PC-3 (cell line): Measurements from ENCODE around the gene FMC1.
"Not testable (repeated sequence)": the region's sequence is repeated elsewhere in the genome, so short reads cannot be mapped to it uniquely, and the experiment has no call there.

Source experiments
- CTCF ChIP-seq: fragments of 300-600 bp; sonication (generic); conservative IDR thresholded peaks from 2 replicates; pipeline ENCODE4 v1.5.1; 2017; ENCODE audit warnings: antibody characterized with exemption, low read depth, mild to moderate bottlenecking, low read length
- EZH2 ChIP-seq: fragments of 300-600 bp; sonication (generic); IDR thresholded peaks from one replicate; pipeline ENCODE4 v1.6.1; 2017; ENCODE audit warnings: antibody characterized with exemption, mild to moderate bottlenecking, low read length; ENCODE audit not compliant: unreplicated experiment
- EZH2phosphoT487 ChIP-seq: fragments of 300-600 bp; sonication (generic); IDR thresholded peaks from 2 replicates; pipeline ENCODE4 v1.6.1; 2018; ENCODE audit warnings: mild to moderate bottlenecking, antibody characterized with exemption, low read length, borderline replicate concordance

DNA sequence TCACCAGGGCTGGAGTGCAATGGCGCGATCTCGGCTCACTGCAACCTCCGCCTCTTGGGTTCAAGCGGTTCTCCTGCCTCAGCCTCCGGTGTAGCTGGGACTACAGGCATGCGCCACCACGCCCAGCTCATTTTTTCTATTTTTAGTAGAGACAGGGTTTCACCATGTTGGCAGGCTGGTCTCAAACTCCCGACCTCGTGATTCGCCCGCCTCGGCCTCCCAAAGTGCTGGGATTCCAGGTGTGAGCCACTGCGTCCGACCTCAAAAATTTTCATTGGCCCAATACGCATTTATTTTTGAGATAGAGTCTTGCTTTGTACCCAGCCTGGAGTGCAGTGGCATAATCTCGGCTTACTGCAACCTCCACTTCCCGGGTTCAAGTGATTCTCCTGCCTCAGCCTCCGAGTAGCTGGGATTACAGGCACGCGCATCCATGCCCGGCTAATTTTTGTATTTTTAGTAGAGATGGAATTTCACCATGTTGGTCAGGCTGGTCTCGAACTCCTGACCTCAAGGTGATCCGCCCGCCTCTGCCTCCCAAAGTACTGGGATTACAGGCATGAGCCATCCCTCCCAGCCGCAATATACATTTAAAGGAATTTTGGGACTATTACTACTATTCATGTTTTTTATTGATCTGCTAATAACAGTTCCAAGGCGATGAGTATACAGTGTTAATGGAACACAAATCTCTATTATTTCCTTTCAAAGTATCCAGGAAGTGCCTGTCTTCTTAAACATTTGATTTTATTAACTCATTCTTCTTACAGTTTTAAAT is 16.8 kb downstream of the FMC1 start:
- not testable (repeated sequence) for TF ChIP-seq CTCF, EZH2, EZH2phosphoT487
